GM12872 (cell line): ENCODE data around the gene IL6.

ENCODE experiments used
- CTCF ChIP-seq: IDR thresholded peaks from 3 replicates; pipeline ENCODE4 v1.5.1; 2011; ENCODE audit warnings: low read depth, mild to moderate bottlenecking, low read length, moderate library complexity; ENCODE audit not compliant: insufficient read depth

IL6 gene

GRCh38 chr7:22688084-22688483, 38.9 kb upstream of the IL6 start:
- TF ChIP-seq CTCF, result no peak

DNA sequence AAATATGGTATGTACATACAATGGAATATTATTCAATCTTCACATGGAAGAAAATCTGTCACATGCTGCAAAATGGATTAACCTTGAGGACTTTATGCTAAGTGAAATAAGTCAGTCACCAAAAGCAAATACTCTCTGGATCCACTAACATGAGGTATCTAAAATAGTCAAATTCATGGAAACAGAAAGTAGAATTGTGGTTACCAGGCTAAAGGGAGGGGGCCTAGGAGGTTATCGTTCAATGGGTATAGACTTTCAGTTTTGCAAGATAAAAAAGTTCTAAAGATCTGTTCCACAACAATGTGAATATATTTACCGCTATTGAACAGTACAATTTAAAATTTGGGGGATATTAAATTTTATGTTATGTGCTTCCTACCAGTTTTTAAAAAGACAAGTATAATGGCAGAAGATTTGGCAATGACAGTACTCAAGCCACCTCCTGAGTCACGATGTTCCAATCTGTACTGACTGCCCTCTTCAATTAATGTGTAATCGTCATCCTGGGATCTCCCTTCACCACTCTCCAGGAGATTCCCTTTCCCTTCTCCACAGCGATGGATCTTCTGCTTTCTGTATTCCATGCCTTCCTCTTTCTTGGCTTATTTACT, 32.3 kb upstream of the IL6 start:
- no peak for TF ChIP-seq CTCF

- TF ChIP-seq CTCF, result no peak
These were observed 31.4 kb upstream of the IL6 start for GRCh38 chr7:22695476-22696132.

GRCh38 chr7:22696541-22697228, 30.3 kb upstream of the IL6 start:
- TF ChIP-seq CTCF, result no peak

GRCh38 chr7:22697322-22697859, 29.6 kb upstream of the IL6 start:
- no peak for TF ChIP-seq CTCF

DNA sequence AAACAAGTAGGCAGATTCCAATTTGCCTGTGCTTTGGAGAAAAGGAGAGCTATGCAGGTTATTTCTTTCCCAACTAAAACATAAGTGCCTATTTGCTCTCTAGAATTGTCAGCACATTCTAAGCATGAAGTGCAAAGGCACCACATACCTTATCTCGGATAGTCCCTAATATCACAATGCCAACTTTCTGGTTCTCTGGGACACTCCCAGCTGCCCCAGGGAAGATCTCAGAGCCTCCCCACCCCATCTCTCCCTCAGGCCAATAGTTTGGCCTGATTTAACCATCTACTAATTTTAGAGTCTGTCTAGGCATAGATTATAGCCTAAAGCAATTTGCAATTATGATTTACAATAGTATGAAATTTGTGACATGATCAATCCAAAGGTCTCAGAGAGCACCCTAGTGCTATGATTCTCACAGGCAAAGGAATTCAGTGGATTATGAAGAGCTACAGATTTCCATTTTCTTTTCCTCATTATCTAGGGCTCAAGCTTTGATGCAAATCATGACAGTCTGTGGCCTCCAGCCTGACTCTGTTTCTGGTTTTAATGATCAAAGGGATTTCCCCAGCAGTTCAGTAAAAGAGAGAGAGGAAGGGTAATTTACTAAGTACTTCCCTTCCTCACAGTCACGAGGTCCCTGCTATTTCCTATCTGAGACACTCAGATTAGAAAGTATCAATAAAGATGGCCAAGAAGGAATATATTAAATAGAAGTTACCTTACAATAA, 29.0 kb upstream of the IL6 start:
- TF ChIP-seq CTCF, result no peak

DNA sequence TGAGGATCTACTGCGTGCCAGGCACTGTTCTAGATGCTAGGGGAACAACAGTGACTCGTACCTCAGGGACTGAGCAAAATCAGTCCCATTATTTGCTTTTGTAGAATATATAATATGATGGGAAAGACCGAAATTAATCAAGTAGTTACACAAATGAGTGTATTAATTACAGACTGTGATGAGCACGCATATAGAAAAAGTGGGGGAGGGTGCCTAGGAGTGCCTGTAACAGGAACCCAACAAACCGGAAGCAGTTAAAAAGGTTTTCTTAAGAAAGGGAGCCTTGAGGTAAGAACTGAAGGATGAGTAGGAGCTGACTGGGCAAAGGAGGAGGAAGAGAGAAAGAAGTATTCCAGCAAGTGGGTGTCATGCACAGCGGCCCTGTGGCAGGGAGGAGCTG, 28.2 kb upstream of the IL6 start:
- TF ChIP-seq CTCF, result no peak
